ENCODE data around the gene UNC80. TPM values are rescaled to one million over a fixed set of nuclear protein-coding genes. Genes with fewer than 3 reads are reported as not detected.

UNC80 gene, protein sequence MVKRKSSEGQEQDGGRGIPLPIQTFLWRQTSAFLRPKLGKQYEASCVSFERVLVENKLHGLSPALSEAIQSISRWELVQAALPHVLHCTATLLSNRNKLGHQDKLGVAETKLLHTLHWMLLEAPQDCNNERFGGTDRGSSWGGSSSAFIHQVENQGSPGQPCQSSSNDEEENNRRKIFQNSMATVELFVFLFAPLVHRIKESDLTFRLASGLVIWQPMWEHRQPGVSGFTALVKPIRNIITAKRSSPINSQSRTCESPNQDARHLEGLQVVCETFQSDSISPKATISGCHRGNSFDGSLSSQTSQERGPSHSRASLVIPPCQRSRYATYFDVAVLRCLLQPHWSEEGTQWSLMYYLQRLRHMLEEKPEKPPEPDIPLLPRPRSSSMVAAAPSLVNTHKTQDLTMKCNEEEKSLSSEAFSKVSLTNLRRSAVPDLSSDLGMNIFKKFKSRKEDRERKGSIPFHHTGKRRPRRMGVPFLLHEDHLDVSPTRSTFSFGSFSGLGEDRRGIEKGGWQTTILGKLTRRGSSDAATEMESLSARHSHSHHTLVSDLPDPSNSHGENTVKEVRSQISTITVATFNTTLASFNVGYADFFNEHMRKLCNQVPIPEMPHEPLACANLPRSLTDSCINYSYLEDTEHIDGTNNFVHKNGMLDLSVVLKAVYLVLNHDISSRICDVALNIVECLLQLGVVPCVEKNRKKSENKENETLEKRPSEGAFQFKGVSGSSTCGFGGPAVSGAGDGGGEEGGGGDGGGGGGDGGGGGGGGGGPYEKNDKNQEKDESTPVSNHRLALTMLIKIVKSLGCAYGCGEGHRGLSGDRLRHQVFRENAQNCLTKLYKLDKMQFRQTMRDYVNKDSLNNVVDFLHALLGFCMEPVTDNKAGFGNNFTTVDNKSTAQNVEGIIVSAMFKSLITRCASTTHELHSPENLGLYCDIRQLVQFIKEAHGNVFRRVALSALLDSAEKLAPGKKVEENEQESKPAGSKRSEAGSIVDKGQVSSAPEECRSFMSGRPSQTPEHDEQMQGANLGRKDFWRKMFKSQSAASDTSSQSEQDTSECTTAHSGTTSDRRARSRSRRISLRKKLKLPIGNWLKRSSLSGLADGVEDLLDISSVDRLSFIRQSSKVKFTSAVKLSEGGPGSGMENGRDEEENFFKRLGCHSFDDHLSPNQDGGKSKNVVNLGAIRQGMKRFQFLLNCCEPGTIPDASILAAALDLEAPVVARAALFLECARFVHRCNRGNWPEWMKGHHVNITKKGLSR (N-terminal part only)
- total RNA-seq (ENCODE audit: unreplicated experiment), result 0.05 TPM
- long read RNA-seq, result 0 reads

DNA sequence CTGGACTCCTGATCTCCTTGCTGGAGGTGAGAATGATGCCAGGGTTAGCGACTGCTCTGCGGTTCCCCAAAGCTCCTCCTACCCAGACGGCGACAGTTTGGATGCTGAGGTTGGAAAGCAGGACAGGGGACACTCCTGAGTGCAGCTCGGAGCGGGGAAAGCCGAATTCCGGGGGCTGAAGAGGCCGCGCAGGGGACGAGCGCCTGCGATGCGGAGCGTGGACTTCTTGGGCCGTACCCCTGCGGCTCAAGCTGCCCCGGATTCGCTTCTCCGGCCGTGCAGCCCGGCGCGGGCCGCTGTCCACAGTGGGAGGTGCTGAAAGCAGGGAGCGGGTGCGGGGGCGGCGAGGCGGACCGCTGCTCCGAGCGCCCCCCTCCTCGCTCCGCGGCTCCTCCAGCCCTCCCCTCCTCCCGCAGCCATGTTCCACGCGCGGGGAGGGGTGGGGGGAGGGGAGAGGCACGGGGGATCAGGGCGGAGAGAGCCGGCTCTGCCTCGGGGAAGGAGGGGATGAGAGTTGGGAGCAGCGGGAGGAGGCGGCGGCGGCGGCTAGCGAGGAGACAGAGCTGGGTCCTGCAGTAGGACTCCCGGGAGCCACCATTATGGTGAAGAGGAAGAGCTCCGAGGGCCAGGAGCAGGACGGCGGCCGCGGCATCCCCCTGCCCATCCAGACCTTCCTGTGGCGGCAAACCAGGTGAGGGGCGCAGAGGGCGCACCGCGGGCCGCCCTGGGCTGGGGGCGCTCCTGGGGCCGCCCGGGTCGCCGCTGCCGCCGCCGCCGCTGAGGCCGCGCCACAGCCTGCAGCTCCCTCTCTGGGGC lies at the start of gene UNC80:
UNC80 (plus strand) TSS at position 359 of the 816 bp plus-strand sequence; CDS start at position 600, 241 bp downstream.
- peak; percentile 93 for DNase-seq (ENCODE audit: low spot score)
- H3K4me3 Mint-ChIP-seq (ENCODE audit: unreplicated experiment), result peak within 1 kb of the TSS; percentile 67
- TF ChIP-seq, protein P1, sequence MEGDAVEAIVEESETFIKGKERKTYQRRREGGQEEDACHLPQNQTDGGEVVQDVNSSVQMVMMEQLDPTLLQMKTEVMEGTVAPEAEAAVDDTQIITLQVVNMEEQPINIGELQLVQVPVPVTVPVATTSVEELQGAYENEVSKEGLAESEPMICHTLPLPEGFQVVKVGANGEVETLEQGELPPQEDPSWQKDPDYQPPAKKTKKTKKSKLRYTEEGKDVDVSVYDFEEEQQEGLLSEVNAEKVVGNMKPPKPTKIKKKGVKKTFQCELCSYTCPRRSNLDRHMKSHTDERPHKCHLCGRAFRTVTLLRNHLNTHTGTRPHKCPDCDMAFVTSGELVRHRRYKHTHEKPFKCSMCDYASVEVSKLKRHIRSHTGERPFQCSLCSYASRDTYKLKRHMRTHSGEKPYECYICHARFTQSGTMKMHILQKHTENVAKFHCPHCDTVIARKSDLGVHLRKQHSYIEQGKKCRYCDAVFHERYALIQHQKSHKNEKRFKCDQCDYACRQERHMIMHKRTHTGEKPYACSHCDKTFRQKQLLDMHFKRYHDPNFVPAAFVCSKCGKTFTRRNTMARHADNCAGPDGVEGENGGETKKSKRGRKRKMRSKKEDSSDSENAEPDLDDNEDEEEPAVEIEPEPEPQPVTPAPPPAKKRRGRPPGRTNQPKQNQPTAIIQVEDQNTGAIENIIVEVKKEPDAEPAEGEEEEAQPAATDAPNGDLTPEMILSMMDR (IDR thresholded peaks at IDR 0.05; ENCODE audit: unreplicated experiment), result no peak
- no peaks in the 10 kb centered on the region for H3K27me3 Mint-ChIP-seq (ENCODE audit: unreplicated experiment)
- H3K4me1 Mint-ChIP-seq (ENCODE audit: unreplicated experiment), result no peaks in the 10 kb centered on the region
- no peaks in the 10 kb centered on the region for H3K9me3 Mint-ChIP-seq (ENCODE audit: unreplicated experiment)
- H3K36me3 Mint-ChIP-seq (ENCODE audit: low read depth, unreplicated experiment), result no peaks in the 10 kb centered on the region
- no peak within 1 kb of the TSS for H3K27ac Mint-ChIP-seq (ENCODE audit: unreplicated experiment)

DNA sequence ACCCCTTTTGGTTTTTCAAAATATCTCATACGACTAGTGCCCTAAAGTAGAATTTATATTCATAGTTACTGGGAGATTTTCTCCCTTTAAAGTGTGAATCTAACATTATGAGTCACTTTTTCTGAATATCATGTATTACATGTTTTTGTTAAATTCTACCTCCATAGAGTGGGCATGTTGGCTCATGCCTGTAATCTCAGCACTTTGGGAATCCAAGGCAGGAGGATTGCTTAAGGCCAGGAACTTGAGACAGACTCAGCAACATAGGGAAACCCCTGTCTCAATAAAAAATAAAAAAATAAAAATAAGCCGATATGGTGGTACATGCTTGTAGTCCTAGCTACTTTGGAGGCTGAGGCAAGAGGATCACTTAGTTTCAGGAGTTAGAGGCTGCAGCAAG lies 45.3 kb upstream of the UNC80 start:
- Mint-ChIP-seq H3K4me1 (ENCODE audit: unreplicated experiment) (no peaks in the 10 kb centered on the region), H3K4me3 (ENCODE audit: unreplicated experiment) (no peak overlapping the region), H3K27me3 (ENCODE audit: unreplicated experiment) (no peaks in the 10 kb centered on the region), H3K9me3 (ENCODE audit: unreplicated experiment) (no peaks in the 10 kb centered on the region), H3K36me3 (ENCODE audit: low read depth, unreplicated experiment) (no peaks in the 10 kb centered on the region), H3K27ac (ENCODE audit: unreplicated experiment) (no peak overlapping the region)
- no peak for DNase-seq (ENCODE audit: low spot score)
- TF ChIP-seq, protein P1 (IDR thresholded peaks at IDR 0.05; ENCODE audit: unreplicated experiment), result no peak

DNA sequence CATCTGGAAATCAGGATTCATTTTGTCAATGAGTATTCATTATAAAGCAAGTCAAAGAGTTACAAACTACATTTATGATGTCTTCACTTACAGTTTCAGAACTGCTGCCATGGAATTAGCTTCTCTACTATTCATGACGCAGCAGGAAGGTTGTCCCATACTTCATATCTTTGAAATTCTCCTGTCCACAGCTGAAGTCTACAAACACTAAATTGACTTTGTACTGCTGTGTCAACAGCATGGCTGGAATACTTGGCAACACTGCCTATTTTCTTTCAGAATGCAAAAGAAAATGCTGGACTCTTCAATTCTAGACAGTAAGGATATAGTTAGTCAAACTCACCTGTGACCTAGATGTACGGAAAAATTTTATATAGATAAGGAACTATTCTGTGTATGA lies 44.6 kb upstream of the UNC80 start:
- Mint-ChIP-seq H3K36me3 (ENCODE audit: low read depth, unreplicated experiment) (no peaks in the 10 kb centered on the region), H3K4me1 (ENCODE audit: unreplicated experiment) (no peaks in the 10 kb centered on the region)
- DNase-seq (ENCODE audit: low spot score), result no peak

DNA sequence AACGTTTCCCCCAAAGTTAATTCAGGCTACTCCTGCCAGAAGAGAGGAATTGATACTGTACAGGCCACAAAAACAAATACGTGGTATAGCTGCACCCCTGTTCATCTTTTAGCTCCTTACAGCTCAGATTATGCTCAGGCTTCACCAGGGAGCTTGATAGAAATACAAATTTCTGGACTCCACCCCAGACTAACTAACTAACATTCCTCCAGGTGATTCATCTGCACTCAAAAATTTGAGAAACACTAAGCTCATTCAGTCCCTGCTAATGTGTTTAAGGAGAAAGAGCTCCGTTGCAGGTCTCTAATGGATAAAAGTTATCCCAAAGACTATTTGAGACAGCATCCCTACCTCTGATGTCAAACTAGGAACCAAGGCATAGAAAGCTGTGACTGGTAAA lies 36.8 kb upstream of the UNC80 start:
- no peaks in the 10 kb centered on the region for H3K4me1 Mint-ChIP-seq (ENCODE audit: unreplicated experiment)
- H3K27ac Mint-ChIP-seq (ENCODE audit: unreplicated experiment), result no peak overlapping the region
- no peaks in the 10 kb centered on the region for H3K36me3 Mint-ChIP-seq (ENCODE audit: low read depth, unreplicated experiment)
- H3K27me3 Mint-ChIP-seq (ENCODE audit: unreplicated experiment), result no peaks in the 10 kb centered on the region
- DNase-seq (ENCODE audit: low spot score), result no peak
- H3K9me3 Mint-ChIP-seq (ENCODE audit: unreplicated experiment), result no peaks in the 10 kb centered on the region
- TF ChIP-seq, protein P1 (IDR thresholded peaks at IDR 0.05; ENCODE audit: unreplicated experiment), result no peak
- no peak overlapping the region for H3K4me3 Mint-ChIP-seq (ENCODE audit: unreplicated experiment)

More for the DNA sequence above, 44.6 kb upstream of the UNC80 start:
- Mint-ChIP-seq H3K9me3 (ENCODE audit: unreplicated experiment) (no peaks in the 10 kb centered on the region), H3K4me3 (ENCODE audit: unreplicated experiment) (no peak overlapping the region), H3K27ac (ENCODE audit: unreplicated experiment) (no peak overlapping the region), H3K27me3 (ENCODE audit: unreplicated experiment) (no peaks in the 10 kb centered on the region)
- TF ChIP-seq, protein P1 (IDR thresholded peaks at IDR 0.05; ENCODE audit: unreplicated experiment), result no peak
